Left cardiac atrium (tissue), 4 donors: ENCODE data around the gene ASB4. TPM values are rescaled to one million over a fixed set of nuclear protein-coding genes. Genes with fewer than 3 reads are reported as not detected.

Experiments
- ATAC-seq, 2 donors: fragments of 200-7000 bp; cut with Tn5 transposase; one replicate each; pipeline ENCODE4 v1.9.1; 2020; ENCODE audit warnings: mild to moderate bottlenecking in 2 of 2, moderate library complexity in 2 of 2
- DNase-seq: peaks from one replicate; pipeline ENCODE4 v3.0.0-alpha.2; 2020
- intact Hi-C, 2 donors: fragments of 100-400 bp; cut with DNase I; formaldehyde crosslinking; loops; one replicate each; pipeline versions ENCODE4 v1.14.1 to v1.15.1; 2022 to 2023
- total RNA-seq, 2 donors: library from RNA; stranded (reverse); fragmentation: NEBNext Ultra II Directional; extraction: Animal tissue kit (Norgen Biotek cat#: 25700); gene quantifications; one replicate each; pipeline ENCODE4 v1.2.1, GENCODE V29; 2021
- donor health status: DM: no; HTN: yes; CAD: no.
- donor health status: DM: no; HTN: yes; CAD: no; lungs with severe emphysema.
- donor health status: DM: yes; HTN: yes; CAD: no.
- donor health status: Dilated cardiomyopathy.

ASB4 gene
- total RNA-seq, 2 donors from 2014 or later, result 0.71 to 3.5 TPM

- intact Hi-C loops, result loop anchor here in 1 of 2 donors (10.0 kb wide), 1 partner anchor 366 kb away; no protein-coding TSS in a partner anchor
- ATAC-seq, result no peak
- DNase-seq, result no peak
These were observed 23.0 kb downstream of the ASB4 start for GRCh38 chr7:95508780-95509179.

DNA sequence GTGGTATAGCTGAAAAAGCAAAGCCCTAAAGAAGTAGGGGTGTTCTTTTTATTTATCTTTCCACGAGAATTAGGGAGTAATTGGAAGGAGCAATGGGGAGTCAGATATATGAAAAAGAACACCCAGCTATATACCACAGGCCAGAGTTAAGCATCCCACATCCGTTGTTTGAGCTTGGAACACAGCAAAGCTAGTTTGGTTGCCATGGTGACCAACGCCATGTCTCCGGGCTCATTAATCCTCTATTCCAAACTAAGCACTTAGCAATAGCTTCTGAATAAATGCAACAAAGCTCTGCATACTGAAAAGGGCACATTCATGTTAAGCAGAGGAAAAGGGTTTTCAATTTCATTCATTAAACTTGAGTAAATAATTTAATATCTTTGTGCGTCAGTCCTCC, 23.5 kb downstream of the ASB4 start:
- intact Hi-C loops, result loop anchor here in 1 of 2 donors (10.0 kb wide), 1 partner anchor 366 kb away; no protein-coding TSS in a partner anchor
- no peak for DNase-seq
- ATAC-seq, result no peak

- intact Hi-C loops, result loop anchor here in 1 of 2 donors (5.0 kb wide), 1 partner anchor 176 kb away; no protein-coding TSS in a partner anchor
- DNase-seq (peak; percentile 62), ATAC-seq (peak; percentile 88 to 91)
These were observed 26.0 kb downstream of the ASB4 start for GRCh38 chr7:95511716-95512260.

DNA sequence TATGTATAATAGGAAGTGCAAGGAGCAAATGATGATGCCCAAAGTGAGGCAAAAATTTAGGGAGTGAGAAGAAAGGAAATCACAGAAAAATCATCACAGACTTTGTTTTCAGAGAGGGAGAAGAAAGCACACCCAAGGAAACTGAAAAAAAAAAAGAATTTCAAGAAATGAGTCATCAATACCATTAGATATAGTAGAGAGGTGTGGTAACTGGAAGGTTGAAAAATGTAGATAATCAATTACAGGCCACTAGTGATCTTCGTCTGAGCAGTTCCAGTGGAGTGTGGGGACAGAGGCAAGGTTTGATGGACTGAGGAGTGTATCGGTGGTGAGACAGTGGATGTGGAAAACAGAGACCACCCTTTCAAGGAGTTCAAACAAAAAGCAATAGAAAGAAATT, 31.7 kb downstream of the ASB4 start:
- DNase-seq, result no peak
- ATAC-seq, result no peak
- intact Hi-C loops, result no loop called here

GRCh38 chr7:95517870-95518269, 32.1 kb downstream of the ASB4 start:
- no peak for ATAC-seq
- intact Hi-C loops, result no loop called here
- DNase-seq, result no peak

- DNase-seq, result no peak
- intact Hi-C loops, result no loop called here
These were observed 34.4 kb downstream of the ASB4 start for GRCh38 chr7:95520136-95520535.

GRCh38 chr7:95525503-95525902, 39.8 kb downstream of the ASB4 start:
- ATAC-seq, result no peak
- intact Hi-C loops, result loop anchor here in 1 of 2 donors (5.0 kb wide), 1 partner anchor 162 kb away; no protein-coding TSS in a partner anchor
- DNase-seq, result no peak

More at GRCh38 chr7:95520136-95520535, 34.4 kb downstream of the ASB4 start:
- ATAC-seq, result no peak

- ATAC-seq, result no peak
- intact Hi-C loops, result loop anchor here in 1 of 2 donors (5.0 kb wide), 1 partner anchor 161 kb away; no protein-coding TSS in a partner anchor
- no peak for DNase-seq
These were observed 40.5 kb downstream of the ASB4 start for GRCh38 chr7:95526128-95526738.

DNA sequence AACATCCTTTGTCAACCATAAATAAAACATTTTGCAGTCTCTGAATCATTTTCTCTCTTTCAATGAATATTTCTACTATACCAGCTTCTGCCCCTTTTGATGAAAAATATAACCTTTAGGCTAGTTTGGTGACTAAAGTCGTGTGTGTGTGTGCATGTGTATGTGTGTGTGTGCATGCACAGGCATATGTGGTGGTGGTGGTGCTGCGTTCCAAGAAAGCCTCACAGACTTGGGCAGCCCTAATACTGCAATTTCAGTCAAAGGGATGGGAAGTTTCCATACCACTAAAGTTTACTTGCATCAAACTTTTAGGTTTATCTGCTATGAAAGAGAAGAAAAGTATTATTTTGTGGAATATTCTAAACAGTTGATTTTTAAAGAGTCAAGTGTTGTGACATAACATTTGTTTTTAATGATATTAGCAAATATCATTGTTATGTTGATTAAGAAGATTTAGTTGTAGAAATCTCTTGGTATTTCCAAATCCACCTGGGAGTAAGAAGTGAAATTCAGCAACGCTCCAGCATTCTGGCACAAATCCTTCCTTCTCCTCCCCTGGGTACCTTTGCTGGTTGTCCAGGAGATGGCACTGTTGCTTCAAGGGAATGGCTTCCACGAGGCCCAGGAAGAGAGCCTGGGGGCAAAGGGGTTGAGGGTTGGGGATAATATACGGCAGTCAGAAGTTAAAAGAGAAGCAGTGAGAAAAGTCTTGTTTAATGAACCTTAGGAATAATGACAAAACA, 41.5 kb downstream of the ASB4 start:
- peak; percentile 53 for DNase-seq
- intact Hi-C loops, result loop anchor here (1.0 to 5.0 kb wide), 2 partner anchors 158 to 160 kb away; no protein-coding TSS in a partner anchor
- peak; percentile 90 to 93 for ATAC-seq

- intact Hi-C loops, result loop anchor here (1.0 to 5.0 kb wide), 2 partner anchors 157 to 159 kb away; no protein-coding TSS in a partner anchor
- ATAC-seq (peak in 1 of 2 donors; percentile 13), DNase-seq (peak; percentile 25)
These were observed 42.1 kb downstream of the ASB4 start for GRCh38 chr7:95527776-95528250.

- ATAC-seq, result no peak
- no peak for DNase-seq
- intact Hi-C loops, result loop anchor here in 1 of 2 donors (5.0 kb wide), 1 partner anchor 158 kb away; no protein-coding TSS in a partner anchor
These were observed 44.0 kb downstream of the ASB4 start for GRCh38 chr7:95529701-95530100.

GRCh38 chr7:95530881-95531280, 45.1 kb downstream of the ASB4 start:
- ATAC-seq (no peak), DNase-seq (no peak)
- intact Hi-C loops, result no loop called here

- no peak for DNase-seq
- no peak for ATAC-seq
- intact Hi-C loops, result no loop called here
These were observed 46.0 kb downstream of the ASB4 start for GRCh38 chr7:95531605-95532219.

- intact Hi-C loops, result no loop called here
- no peak for DNase-seq
- ATAC-seq, result no peak
These were observed 49.1 kb downstream of the ASB4 start for GRCh38 chr7:95534796-95535195.

DNA sequence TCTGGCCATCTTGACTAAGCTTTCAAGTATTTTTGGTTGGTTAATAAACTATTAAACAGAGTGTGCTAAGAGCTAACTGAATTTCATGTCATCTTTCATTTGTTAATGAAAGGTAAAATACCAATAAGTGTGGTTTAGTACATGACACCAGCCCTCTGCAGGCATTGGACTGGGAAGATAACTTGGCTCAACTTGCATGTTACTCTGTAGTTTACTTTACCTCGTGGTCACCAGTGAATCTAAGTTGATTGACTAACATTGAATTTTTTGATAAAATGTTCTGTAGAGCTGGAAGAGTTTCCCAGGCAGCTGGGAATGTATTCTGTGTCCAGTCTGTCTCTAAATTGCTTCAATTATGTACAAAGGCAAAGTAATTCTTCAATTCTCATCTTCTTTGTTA, 49.9 kb downstream of the ASB4 start:
- intact Hi-C loops, result no loop called here
- ATAC-seq, result no peak
- no peak for DNase-seq

DNA sequence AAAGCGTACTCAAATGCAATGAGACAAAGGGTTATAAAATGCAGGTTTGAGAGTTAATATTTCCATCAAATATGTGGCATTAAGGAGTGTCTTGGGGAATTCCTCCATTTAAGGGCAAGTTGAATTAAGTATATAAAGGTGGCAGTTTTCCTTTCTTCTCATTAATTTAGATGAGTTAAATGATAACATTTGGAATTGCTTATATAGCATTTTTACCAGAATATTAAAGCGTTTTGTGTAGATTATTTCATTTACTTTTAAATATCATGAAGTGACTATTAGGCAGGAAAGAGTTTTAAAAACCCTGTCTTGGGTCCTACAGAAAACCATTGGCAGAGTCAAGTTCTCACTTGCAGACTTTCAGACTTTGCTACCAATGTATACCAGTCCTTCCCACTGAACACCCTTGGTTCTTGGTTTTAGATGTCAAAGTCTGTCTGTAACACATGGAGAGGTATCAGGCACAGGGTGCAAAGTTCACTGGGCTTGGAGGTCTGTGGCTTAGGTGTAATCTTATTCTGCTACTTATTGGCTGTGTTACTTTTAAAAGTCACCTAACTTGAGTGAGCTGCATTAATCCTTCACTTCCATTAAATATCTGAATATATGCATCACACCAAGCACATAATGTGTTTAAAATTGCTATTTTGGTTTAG, 51.0 kb downstream of the ASB4 start:
- ATAC-seq (no peak), DNase-seq (no peak)

GRCh38 chr7:95537468-95537867, 51.7 kb downstream of the ASB4 start:
- intact Hi-C loops, result no loop called here
- DNase-seq (no peak), ATAC-seq (no peak)

More for the DNA sequence above, 51.0 kb downstream of the ASB4 start:
- intact Hi-C loops, result no loop called here

DNA sequence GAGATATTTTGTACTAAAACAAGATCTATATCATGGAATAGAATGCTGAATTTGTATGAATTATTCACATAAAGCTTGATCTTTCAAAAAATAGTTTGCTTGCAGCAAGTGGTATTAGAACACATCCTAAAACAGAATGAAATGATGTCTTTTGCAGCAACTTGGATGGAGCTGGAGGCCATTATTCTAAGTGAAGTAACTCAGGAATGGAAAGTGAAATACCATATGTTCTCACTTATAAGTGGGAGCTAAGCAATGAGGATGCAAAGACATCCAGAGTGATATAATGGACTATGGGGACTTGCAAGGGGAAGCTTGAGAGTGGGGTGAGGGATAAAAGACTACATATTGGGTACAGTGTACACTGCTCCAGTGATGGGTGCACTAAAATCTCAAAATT, 53.7 kb downstream of the ASB4 start:
- DNase-seq, result no peak
- intact Hi-C loops, result no loop called here
- ATAC-seq, result no peak

- intact Hi-C loops, result loop anchor here in 1 of 2 donors (5.0 kb wide), 1 partner anchor 142 kb away; no protein-coding TSS in a partner anchor
- ATAC-seq (no peak), DNase-seq (no peak)
These were observed 54.6 kb downstream of the ASB4 start for GRCh38 chr7:95540366-95540765.
